Measurements from ENCODE around the gene CNTROB.

DNA sequence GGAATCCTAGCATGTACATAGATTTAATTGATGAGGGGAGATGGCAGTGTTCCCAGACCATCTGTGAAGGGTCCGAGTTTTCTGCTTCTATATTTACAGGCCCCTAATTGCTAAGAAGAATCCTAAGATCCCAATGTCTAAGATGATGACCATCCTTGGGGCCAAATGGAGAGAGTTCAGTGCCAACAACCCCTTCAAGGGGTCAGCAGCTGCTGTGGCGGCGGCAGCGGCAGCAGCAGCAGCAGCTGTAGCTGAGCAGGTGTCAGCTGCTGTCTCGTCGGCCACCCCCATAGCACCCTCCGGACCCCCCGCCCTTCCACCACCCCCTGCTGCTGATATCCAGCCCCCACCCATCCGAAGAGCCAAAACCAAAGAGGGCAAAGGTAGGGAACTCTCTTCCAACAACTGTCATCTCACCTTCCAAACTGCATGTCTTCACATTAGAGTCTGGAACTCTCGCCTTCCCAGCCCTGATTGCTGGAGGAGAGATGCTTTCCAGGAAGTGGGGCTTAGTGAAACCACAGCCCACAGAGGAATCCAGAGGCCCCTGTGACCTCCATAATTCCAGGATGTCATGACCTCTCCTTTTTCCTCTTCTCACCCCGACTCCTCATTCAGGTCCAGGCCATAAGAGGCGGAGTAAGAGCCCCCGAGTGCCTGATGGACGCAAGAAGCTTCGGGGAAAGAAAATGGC lies 38.7 kb upstream of the CNTROB start:
- TF ChIP-seq, protein P1, sequence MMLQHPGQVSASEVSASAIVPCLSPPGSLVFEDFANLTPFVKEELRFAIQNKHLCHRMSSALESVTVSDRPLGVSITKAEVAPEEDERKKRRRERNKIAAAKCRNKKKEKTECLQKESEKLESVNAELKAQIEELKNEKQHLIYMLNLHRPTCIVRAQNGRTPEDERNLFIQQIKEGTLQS (CRISPR knock-in tag; conservative IDR thresholded peaks at IDR 0.05): no peak
- TF ChIP-seq, protein P2, sequence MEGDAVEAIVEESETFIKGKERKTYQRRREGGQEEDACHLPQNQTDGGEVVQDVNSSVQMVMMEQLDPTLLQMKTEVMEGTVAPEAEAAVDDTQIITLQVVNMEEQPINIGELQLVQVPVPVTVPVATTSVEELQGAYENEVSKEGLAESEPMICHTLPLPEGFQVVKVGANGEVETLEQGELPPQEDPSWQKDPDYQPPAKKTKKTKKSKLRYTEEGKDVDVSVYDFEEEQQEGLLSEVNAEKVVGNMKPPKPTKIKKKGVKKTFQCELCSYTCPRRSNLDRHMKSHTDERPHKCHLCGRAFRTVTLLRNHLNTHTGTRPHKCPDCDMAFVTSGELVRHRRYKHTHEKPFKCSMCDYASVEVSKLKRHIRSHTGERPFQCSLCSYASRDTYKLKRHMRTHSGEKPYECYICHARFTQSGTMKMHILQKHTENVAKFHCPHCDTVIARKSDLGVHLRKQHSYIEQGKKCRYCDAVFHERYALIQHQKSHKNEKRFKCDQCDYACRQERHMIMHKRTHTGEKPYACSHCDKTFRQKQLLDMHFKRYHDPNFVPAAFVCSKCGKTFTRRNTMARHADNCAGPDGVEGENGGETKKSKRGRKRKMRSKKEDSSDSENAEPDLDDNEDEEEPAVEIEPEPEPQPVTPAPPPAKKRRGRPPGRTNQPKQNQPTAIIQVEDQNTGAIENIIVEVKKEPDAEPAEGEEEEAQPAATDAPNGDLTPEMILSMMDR (IDR thresholded peaks at IDR 0.05): no peak
